Stimulated activated CD8-positive, alpha-beta memory T cell treated with anti-CD3 and anti-CD28 coated beads, Interleukin-15, amount 100 ng/mL, for 48 hours (primary cell): ENCODE measurements around the gene TCP10L.
"Not testable (repeated sequence)": the region's sequence is repeated elsewhere in the genome, so short reads cannot be mapped to it uniquely, and the experiment has no call there.

ENCODE experiments used
- DNase-seq, 2 donors: peaks; one replicate each; pipeline ENCODE4 v3.0.0-alpha.2; 2020; ENCODE audit warnings: low read depth in 2 of 2

Gene TCP10L

GRCh38 chr21:32554832-32555638 lies 30.3 kb downstream of the TCP10L start:
- no peak for DNase-seq

GRCh38 chr21:32549886-32550285 lies 35.4 kb downstream of the TCP10L start:
- DNase-seq, result no peak

GRCh38 chr21:32549440-32549839 lies 35.9 kb downstream of the TCP10L start:
- no peak for DNase-seq

DNA sequence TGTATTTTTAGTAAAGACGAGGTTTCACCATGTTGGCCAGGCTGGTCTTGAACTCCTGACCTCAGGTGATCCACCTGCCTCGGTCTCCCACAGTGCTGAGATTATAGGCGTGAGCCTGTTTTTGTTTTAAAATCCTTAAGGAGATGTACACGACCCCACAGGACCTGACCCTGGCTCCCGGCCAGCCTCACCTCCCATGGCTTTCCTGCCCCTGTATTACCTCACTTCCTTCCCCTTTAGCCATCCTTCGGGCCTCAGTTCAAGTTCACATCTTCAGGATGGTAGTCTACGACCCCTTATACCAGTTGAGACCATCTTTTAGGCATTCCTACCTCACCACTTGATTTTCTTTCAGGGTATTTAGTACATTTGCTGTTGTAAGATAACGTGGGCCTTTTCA lies 36.3 kb downstream of the TCP10L start:
- no peak for DNase-seq

- DNase-seq, result no peak
Measured at GRCh38 chr21:32547018-32547417, 38.3 kb downstream of the TCP10L start.

DNA sequence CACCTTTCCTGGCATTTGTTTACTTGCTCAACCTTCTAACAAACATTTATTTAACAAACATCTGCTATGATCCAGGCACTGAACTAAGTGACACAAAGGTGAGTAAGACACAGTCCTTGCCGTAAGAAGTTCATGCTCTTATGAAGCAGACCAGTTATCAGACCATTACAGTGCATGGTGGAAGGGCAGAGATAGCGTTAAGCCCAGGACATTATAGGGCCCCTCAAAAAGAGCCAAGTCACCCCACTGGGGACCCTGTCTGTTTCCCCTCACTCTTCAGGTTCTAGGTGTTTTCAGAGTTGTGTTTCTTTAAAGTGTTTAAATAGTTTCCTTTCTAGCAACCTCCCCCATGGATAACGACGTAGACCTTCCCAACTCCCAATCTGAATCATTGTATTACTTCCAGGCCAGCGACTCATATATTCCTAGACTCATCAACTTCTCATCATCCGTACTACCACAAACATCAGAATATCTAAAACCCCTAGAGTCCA lies 39.3 kb downstream of the TCP10L start:
- no peak for DNase-seq

DNA sequence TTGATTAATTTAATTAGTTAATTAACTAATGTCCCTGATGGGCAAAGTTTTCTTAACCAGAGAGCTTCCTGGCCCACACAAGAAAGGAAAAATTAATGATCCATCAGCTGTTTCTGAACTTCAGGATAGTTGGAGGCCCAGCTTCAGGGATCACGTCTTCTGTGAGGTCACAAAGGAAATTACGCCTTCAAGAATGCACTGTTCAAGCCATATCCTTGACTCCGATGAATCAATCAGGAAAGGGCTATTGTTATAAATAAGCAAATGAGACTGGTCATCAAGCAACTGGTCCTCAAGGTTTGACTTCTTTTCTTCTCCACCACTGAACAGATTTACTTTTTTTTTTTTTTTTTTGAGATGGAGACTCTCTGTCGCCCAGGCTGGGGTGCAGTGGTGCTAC lies 40.6 kb downstream of the TCP10L start:
- no peak for DNase-seq

DNA sequence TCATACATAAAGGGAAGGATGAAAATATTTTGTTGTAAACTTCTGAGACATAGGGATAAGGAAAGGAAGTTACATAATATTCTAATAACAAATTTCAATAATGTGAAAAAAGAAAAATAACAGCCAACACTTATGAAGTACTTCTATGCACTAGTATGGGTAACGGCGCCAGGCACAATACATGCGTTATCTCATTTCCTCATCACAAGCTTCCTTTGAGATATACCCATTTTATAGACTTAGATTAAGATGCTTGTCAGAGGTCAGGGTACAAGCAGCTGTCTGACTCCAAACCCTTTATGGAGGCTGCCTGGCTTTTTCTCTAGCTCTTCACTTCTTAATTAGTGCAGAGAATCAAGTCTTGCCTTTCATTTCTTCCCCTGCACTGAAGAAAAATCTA lies 41.3 kb downstream of the TCP10L start:
- no peak for DNase-seq

GRCh38 chr21:32543056-32543455 lies 42.3 kb downstream of the TCP10L start:
- DNase-seq, result not testable (repeated sequence)

DNA sequence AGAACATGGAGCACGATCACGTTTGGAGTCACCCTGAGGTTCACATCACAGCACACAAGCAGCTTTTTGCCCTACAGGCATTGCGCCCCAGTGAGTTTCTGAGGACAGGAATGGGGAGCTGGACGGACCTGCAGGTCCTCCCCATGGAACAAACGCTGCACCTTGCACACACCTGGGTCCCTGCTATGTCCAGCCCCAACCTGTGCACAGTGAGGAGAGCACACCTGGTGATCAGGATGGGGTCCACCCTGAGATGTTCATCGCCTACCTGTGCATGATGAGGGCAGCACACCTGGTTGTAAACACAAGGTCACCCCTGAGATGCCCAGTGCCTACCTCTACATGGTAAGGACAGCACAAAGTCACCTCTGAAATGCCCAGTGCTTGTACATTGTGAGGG lies 45.9 kb downstream of the TCP10L start:
- DNase-seq, result no peak

- peak in 1 of 2 donors; percentile 17 for DNase-seq
Measured at GRCh38 chr21:32538147-32538792, 47.1 kb downstream of the TCP10L start.

DNA sequence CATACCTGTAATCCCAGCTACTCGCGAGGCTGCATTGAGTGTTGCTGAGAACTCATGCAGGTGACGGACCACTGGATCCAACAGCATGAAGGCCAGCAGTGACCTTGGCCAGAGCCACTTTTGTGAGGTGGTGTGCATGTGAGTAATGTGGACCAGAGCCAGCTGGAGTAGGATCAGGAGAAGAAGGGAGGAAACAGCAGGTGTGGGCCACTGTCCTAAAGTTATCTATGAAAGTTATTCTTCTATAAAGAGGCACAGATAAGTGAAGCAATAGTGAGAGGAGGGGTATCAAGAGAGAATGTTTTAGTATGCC lies 47.8 kb downstream of the TCP10L start:
- DNase-seq, result no peak

DNA sequence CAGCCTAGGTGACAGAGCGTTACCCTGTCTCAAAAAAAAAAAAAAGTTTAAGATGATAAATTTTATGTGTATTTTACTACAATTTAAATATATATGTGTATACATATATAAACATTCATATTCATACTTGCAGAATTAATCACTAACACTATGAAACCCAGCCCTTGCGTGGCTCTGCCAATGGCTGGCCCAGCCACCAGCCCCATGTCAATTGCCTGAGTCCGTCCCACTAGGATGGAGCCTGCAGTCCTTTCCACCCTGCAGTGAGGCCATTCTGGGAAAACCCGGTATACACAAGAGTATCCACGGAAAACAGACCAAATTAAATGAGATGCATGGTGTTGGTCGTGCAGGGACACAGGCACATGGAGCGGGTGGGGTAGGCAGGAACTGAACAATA lies 49.7 kb downstream of the TCP10L start:
- no peak for DNase-seq

GRCh38 chr21:32534113-32534512 lies 51.2 kb downstream of the TCP10L start:
- DNase-seq, result no peak

DNA sequence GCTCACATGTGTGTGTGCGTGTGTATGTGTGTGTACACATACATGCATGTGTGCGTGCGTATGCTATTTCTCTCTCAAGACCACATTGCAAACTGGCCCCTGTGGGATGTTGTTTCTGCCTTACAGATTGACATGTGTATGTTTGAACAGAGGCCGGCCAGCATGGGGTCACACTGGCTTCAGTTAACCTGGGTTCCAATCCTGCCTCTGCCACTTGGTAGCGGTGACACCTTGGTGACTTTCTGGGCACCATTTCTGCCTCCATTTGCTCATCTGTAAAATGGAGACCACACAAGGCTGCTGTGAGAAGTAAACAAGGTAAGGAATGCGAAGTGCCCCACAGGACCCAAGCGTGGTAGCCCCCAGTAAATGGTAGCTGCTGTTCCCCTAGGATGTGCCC lies 51.7 kb downstream of the TCP10L start:
- DNase-seq, result no peak

GRCh38 chr21:32533053-32533452 lies 52.3 kb downstream of the TCP10L start:
- DNase-seq, result no peak

DNA sequence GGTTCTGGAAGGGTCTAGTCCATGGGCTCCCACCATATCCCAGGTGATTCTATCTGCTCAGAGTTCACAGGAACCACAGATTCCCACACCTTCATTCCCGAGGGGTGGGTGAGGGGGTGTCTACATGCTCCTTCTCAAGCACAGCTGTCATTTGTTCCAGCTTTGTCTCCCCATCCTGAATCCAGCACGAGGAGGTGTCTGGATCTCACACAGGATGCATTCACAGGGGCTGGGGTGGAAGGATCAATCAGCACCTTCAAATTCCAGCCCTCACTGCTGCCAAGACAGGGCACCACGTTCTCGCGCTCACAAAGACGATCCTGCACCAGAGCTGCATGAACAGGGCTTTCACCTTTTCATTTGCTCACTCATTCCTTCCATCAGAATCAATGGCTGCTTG lies 52.7 kb downstream of the TCP10L start:
- DNase-seq, result no peak

- not testable (repeated sequence) for DNase-seq
Measured at GRCh38 chr21:32531561-32531960, 53.8 kb downstream of the TCP10L start.

GRCh38 chr21:32530809-32531208 lies 54.5 kb downstream of the TCP10L start:
- DNase-seq, result not testable (repeated sequence)

GRCh38 chr21:32529679-32530078 lies 55.6 kb downstream of the TCP10L start:
- DNase-seq, result no peak

DNA sequence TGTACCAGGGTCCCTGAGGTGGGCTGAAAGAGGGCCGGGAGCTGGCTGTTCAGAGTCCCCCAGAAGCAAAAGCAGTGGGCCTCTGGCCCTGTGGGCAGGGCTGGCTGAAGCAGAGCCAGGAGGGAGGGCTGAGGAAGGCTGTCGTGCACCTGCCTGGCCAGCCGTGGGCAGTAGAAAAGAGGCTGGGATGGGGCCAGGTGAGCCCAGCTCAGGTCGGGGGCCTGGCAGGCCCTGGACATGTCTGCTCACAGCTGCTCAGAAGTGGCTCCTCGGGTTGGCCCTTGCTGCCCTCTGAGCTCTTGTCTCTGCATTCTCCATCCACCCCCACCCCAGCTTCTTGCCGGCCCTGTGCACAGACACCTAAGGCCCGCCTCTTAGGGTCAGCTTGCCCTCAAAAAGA lies 60.0 kb downstream of the TCP10L start:
- no peak for DNase-seq

DNA sequence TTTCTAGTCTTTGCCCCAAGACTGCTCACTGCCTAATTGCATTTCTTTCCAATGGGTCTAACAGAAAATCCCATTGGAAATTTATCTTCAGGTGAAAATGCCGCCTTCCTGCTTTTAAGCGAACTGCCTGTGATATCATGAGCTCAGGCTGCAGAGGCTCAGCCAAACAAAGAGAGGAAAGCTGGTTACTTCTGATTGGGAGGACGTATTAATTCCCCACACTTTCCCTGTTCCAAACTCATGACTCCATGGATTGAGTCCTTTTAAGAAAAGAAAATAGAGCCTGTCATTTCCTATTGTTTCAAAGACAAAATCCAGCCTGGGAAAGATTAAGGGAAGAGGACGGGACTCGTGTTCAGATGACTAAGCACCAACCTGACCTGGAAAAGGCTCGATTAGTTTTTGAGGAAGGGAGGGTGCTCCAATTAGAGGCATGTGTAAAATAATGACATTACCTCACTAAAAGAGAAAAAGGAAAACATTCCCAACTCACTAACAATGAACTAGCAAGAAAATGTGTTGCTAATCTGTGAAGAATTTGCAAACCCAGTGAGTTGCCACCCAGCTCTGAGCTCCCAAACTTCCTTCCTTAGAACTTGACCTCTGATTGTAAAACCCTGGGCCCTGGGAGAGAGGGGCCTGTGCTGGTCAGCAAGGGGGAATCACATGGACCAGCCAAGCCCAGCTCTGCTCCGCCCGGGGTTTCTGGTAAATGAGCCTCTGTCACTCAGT lies 61.2 kb downstream of the TCP10L start:
- no peak for DNase-seq
